ENCODE data around the gene PDRG1. TPM values are rescaled to one million over a fixed set of nuclear protein-coding genes. Genes with fewer than 3 reads are reported as not detected.

The PDRG1 gene
- total and polyA plus RNA-seq, 2 donors (not counting 3 experiments of a cell fraction or from before 2014, with no cell fraction given): 14.6 to 17.0 TPM

GRCh38 chr20:31981784-31982183, 29.9 kb upstream of the PDRG1 start:
- H3K4me1 ChIP-seq (ENCODE audit: control insufficient read depth, extremely low read depth, insufficient read depth, low read length): no peaks in the 10 kb centered on the region
- no peaks in the 10 kb centered on the region for H4K20me1 ChIP-seq (replicated peaks; ENCODE audit: control insufficient read depth, extremely low read depth, insufficient read depth, low read length)
- intact Hi-C loops (cut with micrococcal nuclease): no loop called here
- no peaks in the 10 kb centered on the region for H3K36me3 ChIP-seq (ENCODE audit: control insufficient read depth in 2 of 2, extremely low read depth in 1 of 2, insufficient read depth in 2 of 2, low read length in 2 of 2)
- peaks cover 3 to 4% of the 10 kb centered on the region in 2 experiments for H3K27me3 ChIP-seq (ENCODE audit: control insufficient read depth in 2 of 2, insufficient read depth in 2 of 2, low read length in 2 of 2)
- POLR2A ChIA-PET: no interaction called here
- no peak for DNase-seq (ENCODE audit: low read depth, low spot score)
- TF ChIP-seq POLR2A (IDR thresholded peaks at IDR 0.05; ENCODE audit: low read depth, low read length) (no peak), MYC (IDR thresholded peaks at IDR 0.05; ENCODE audit: low read depth, low read length) (no peak), CTCF (IDR thresholded peaks at IDR 0.05; ENCODE audit: extremely low read depth in 1 of 2, insufficient read depth in 1 of 2, low read depth in 1 of 2, low read length in 2 of 2) (no peak), EZH2 (IDR thresholded peaks at IDR 0.05; ENCODE audit: borderline replicate concordance, low read depth, low read length, severe bottlenecking) (no peak), FOS (IDR thresholded peaks at IDR 0.05; ENCODE audit: borderline replicate concordance, insufficient read depth, low read length) (no peak), POLR2AphosphoS5 (IDR thresholded peaks at IDR 0.05; ENCODE audit: insufficient read depth, low read depth, low read length) (no peak), GATA2 (IDR thresholded peaks at IDR 0.05; ENCODE audit: insufficient read depth, insufficient read length, low read depth, low read length) (no peak), JUN (IDR thresholded peaks at IDR 0.05; ENCODE audit: borderline replicate concordance, insufficient read depth, insufficient read length, low read depth) (no peak)
- TF ChIP-seq, protein P1, sequence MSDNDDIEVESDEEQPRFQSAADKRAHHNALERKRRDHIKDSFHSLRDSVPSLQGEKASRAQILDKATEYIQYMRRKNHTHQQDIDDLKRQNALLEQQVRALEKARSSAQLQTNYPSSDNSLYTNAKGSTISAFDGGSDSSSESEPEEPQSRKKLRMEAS (IDR thresholded peaks at IDR 0.05; ENCODE audit: insufficient read depth, insufficient read length): no peak
- H3K9ac ChIP-seq (replicated peaks; ENCODE audit: extremely low read depth, insufficient read depth, low read length): no peak overlapping the region
- H3K79me2 ChIP-seq (ENCODE audit: control insufficient read depth, insufficient read depth, low read length): no peaks in the 10 kb centered on the region
- no peaks in the 10 kb centered on the region for H3K9me1 ChIP-seq (replicated peaks; ENCODE audit: control insufficient read depth, extremely low read depth, insufficient read depth, low read length)
- no peaks in the 10 kb centered on the region for H3K9me3 ChIP-seq (replicated peaks; ENCODE audit: control insufficient read depth, insufficient read depth, low read length)
- H3K4me2 ChIP-seq (ENCODE audit: insufficient read depth, low read length): no peak overlapping the region
- no peak overlapping the region for H3K4me3 ChIP-seq (replicated peaks in 1 of 3; ENCODE audit: insufficient read depth in 1 of 3, low read depth in 1 of 3, low read length in 3 of 3)
- no peak overlapping the region for H3K27ac ChIP-seq (ENCODE audit: insufficient read depth, low read depth, low read length)
- no peak for FAIRE-seq
- no TSS peak for BruUV-seq (replicated peaks)
- dilution Hi-C loops (cut with MboI; ENCODE audit: extremely low pct_ligation_motif_present, low sequenced_read_pairs): no loop called here
- CTCF ChIA-PET: interaction anchor here (1.2 kb wide), 1 partner anchor 12 kb away, joined by 3 read pairs; no protein-coding TSS in a partner anchor
- H2AFZ ChIP-seq (ENCODE audit: low read depth, low read length): no peak overlapping the region
